Vagina (tissue), 2 donors: ENCODE measurements around the gene GTPBP4. TPM values are rescaled to one million over a fixed set of nuclear protein-coding genes. Genes with fewer than 3 reads are reported as not detected.
A peak's percentile ranks its signal among the peaks of the same experiment; 100 is the strongest.

Source experiments
- DNase-seq, 2 donors: peaks; one replicate each; pipeline ENCODE4 v3.0.0-alpha.2; 2017; ENCODE audit errors: extremely low spot score in 2 of 2
- H3K27ac ChIP-seq: fragments of 200-600 bp; sonication (generic); one replicate; pipeline ENCODE4 v1.5.1; 2019
- H3K27me3 ChIP-seq: fragments of 200-600 bp; sonication (generic); one replicate; pipeline ENCODE4 v1.5.1; 2019
- H3K36me3 ChIP-seq, 2 donors: fragments of 200-600 bp; sonication (generic); one replicate each; pipeline ENCODE4 v1.5.1; 2017 to 2019
- H3K4me1 ChIP-seq: fragments of 200-600 bp; sonication (generic); one replicate; pipeline ENCODE4 v1.5.1; 2019
- H3K4me3 ChIP-seq, 2 donors: fragments of 200-600 bp; sonication (generic); 1 replicate in 1 of 2; 2 replicates in 1 of 2; pipeline ENCODE4 v1.5.1; 2016 to 2019
- H3K9me3 ChIP-seq: fragments of 200-600 bp; sonication (generic); one replicate; pipeline ENCODE4 v1.5.1; 2019
- POLR2A ChIP-seq, 2 donors: fragments of 450-650 bp; IDR thresholded peaks; one replicate each; pipeline ENCODE4 v1.6.1; 2017; ENCODE audit warnings: antibody characterized with exemption in 2 of 2, mild to moderate bottlenecking in 2 of 2, moderate library complexity in 2 of 2
- POLR2AphosphoS5 ChIP-seq, 2 donors: sonication (generic); formaldehyde crosslinking; IDR thresholded peaks; one replicate each; pipeline ENCODE4 v1.9.0; 2017; ENCODE audit warnings: antibody characterized with exemption in 2 of 2, mild to moderate bottlenecking in 2 of 2, low read depth in 1 of 2; ENCODE audit not compliant: insufficient read depth in 1 of 2
- intact Hi-C: fragments of 100-400 bp; cut with DNase I; formaldehyde crosslinking; loops from one replicate; pipeline ENCODE4 v1.15.1; 2023
- total RNA-seq: library from RNA; depleted of rRNA; stranded (reverse); fragments of >200 nt; gene quantifications from one replicate; pipeline ENCODE4 v1.2.3, GENCODE V29; 2016
- TF ChIP-seq, protein P1 (sequence below), 3 experiments: fragments of 450-650 bp in 2 of 3; fragments of 200-600 bp in 1 of 3; sonication (generic) in 1 of 3; IDR thresholded peaks; one replicate each; pipeline ENCODE4 v1.5.1; 2017 to 2019; ENCODE audit warnings: antibody characterized with exemption in 3 of 3, mild to moderate bottlenecking in 2 of 3, moderate library complexity in 2 of 3

GTPBP4 gene
- total RNA-seq, 1 donor from 2014 or later, result 24.8 TPM

- DNase-seq, result no peak
- Histone ChIP-seq H3K27me3 (no peaks in the 10 kb centered on the region), H3K4me1 (peaks cover 59% of the 10 kb centered on the region), H3K36me3 (peaks cover 0 to 6% of the 10 kb centered on the region in 2 donors), H3K27ac (peak overlapping the region; percentile 98), H3K9me3 (no peaks in the 10 kb centered on the region), H3K4me3 (peak overlapping the region; percentile 68 to 98)
- intact Hi-C loops, result loop anchor here (10.0 kb wide), 1 partner anchor 122 kb away; the partner anchor contains the start of gene LARP4B
- TF ChIP-seq, protein P1, sequence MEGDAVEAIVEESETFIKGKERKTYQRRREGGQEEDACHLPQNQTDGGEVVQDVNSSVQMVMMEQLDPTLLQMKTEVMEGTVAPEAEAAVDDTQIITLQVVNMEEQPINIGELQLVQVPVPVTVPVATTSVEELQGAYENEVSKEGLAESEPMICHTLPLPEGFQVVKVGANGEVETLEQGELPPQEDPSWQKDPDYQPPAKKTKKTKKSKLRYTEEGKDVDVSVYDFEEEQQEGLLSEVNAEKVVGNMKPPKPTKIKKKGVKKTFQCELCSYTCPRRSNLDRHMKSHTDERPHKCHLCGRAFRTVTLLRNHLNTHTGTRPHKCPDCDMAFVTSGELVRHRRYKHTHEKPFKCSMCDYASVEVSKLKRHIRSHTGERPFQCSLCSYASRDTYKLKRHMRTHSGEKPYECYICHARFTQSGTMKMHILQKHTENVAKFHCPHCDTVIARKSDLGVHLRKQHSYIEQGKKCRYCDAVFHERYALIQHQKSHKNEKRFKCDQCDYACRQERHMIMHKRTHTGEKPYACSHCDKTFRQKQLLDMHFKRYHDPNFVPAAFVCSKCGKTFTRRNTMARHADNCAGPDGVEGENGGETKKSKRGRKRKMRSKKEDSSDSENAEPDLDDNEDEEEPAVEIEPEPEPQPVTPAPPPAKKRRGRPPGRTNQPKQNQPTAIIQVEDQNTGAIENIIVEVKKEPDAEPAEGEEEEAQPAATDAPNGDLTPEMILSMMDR (IDR thresholded peaks at IDR 0.05), result no peak
- no peak for TF ChIP-seq POLR2AphosphoS5 (IDR thresholded peaks at IDR 0.05; ENCODE audit: insufficient read depth in 1 of 2, low read depth in 1 of 2)
- TF ChIP-seq POLR2A (IDR thresholded peaks at IDR 0.05), result no peak
These were observed 68.9 kb downstream of the GTPBP4 start for GRCh38 chr10:1057106-1057657.

DNA sequence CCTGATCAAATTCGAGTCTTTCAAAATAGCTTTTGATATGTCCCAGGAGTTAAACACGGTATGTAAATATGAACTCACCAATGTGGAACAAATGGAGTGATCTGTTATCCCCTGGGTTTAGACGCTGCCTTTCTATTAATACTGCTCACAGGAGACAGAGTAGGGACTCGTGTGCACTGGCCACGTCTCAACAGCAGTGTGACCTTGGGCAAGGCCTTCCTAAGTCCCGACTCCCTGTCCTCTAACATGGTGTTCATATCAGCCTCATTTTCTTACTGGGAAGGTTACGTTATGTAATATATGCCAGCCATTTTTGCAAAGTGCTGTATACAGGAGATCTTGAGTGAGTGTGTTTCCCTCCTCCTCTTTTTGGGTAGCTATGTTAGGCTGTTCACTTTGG lies 69.8 kb downstream of the GTPBP4 start:
- no peak for DNase-seq
- Histone ChIP-seq H3K36me3 (no peaks in the 10 kb centered on the region), H3K27ac (no peak overlapping the region), H3K4me3 (no peak overlapping the region), H3K4me1 (peaks cover 59% of the 10 kb centered on the region), H3K9me3 (no peaks in the 10 kb centered on the region), H3K27me3 (no peaks in the 10 kb centered on the region)
- TF ChIP-seq POLR2A (IDR thresholded peaks at IDR 0.05), result no peak
- TF ChIP-seq, protein P1 (IDR thresholded peaks at IDR 0.05), result no peak
- TF ChIP-seq POLR2AphosphoS5 (IDR thresholded peaks at IDR 0.05; ENCODE audit: insufficient read depth in 1 of 2, low read depth in 1 of 2), result no peak
- intact Hi-C loops, result loop anchor here (10.0 kb wide), 1 partner anchor 123 kb away; the partner anchor contains the start of gene LARP4B

DNA sequence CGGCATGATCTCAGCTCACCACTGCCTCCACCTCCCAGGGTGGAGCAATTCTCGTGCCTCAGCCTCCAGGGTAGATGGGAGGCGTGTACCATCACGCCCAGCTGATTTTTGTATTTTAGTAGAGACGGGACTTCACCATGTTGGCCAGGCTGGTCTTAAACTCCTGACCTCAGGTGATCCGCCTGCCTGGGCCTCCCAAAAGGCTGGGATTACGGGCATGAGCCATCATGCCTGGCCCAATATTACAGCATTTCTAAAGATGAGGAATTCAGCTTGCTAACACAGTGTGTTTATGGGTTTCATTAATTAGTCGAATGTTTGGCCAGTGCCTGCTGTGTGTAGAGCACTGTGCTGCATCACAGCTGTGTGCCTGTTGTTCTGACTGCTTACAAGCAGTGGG lies 71.7 kb downstream of the GTPBP4 start:
- TF ChIP-seq POLR2AphosphoS5 (IDR thresholded peaks at IDR 0.05; ENCODE audit: insufficient read depth in 1 of 2, low read depth in 1 of 2), result peak; percentile 17 to 58
- TF ChIP-seq, protein P1 (IDR thresholded peaks at IDR 0.05), result no peak
- H3K4me1 ChIP-seq, result peaks cover 47% of the 10 kb centered on the region
- DNase-seq, result no peak
- no peak overlapping the region for H3K4me3 ChIP-seq
- no peak overlapping the region for H3K27ac ChIP-seq
- intact Hi-C loops, result loop anchor here (10.0 kb wide), 1 partner anchor 125 kb away; the partner anchor contains the start of gene LARP4B
- H3K9me3 ChIP-seq, result no peaks in the 10 kb centered on the region
- H3K36me3 ChIP-seq, result peaks cover 0 to 4% of the 10 kb centered on the region in 2 donors
- H3K27me3 ChIP-seq, result no peaks in the 10 kb centered on the region

GRCh38 chr10:1061930-1062774 lies 73.9 kb downstream of the GTPBP4 start:
- Histone ChIP-seq H3K27ac (no peak overlapping the region), H3K9me3 (no peaks in the 10 kb centered on the region), H3K4me3 (no peak overlapping the region), H3K27me3 (no peaks in the 10 kb centered on the region), H3K4me1 (peaks cover 33% of the 10 kb centered on the region), H3K36me3 (peaks cover 0 to 4% of the 10 kb centered on the region in 2 donors)
- DNase-seq, result no peak
- TF ChIP-seq POLR2A (IDR thresholded peaks at IDR 0.05) (no peak), POLR2AphosphoS5 (IDR thresholded peaks at IDR 0.05; ENCODE audit: insufficient read depth in 1 of 2, low read depth in 1 of 2) (no peak)
- TF ChIP-seq, protein P1 (IDR thresholded peaks at IDR 0.05), result no peak
- intact Hi-C loops, result no loop called here
